ENCODE results near the gene PTCHD4. TPM values are rescaled to one million over a fixed set of nuclear protein-coding genes. Genes with fewer than 3 reads are reported as not detected.

Gene PTCHD4
- total and polyA plus RNA-seq, 2 of the 13 experiments (the other 11 are each of a cell fraction or from before 2014, with no cell fraction given), result 28.4 to 32.9 TPM

DNA sequence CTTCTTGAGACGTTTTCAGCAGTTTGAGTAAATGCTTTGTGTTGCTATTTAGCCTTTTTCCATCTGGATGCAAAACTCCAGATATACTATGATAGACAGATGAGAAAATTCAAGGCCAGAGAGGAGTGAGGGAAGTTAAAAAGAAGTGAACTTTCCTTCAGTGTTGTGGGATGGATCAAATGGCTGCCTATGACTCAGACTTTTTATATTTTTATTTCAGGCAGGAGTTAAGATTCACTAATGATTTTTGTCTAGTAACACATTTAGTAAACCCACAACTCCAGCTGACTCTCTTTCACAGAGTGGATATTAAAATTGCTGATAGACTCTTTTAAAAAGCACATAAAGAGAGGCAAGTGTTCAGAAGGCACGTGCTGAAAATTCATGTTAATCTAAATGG lies 23.2 kb upstream of the PTCHD4 start (continued):
- TF ChIP-seq PHB2 (IDR thresholded peaks at IDR 0.05; ENCODE audit: partially characterized antibody) (no peak), MEF2D (CRISPR knock-in tag; IDR thresholded peaks at IDR 0.05) (no peak), DNMT3B (CRISPR knock-in tag; conservative IDR thresholded peaks at IDR 0.05) (no peak)
- TF ChIP-seq, protein P1, sequence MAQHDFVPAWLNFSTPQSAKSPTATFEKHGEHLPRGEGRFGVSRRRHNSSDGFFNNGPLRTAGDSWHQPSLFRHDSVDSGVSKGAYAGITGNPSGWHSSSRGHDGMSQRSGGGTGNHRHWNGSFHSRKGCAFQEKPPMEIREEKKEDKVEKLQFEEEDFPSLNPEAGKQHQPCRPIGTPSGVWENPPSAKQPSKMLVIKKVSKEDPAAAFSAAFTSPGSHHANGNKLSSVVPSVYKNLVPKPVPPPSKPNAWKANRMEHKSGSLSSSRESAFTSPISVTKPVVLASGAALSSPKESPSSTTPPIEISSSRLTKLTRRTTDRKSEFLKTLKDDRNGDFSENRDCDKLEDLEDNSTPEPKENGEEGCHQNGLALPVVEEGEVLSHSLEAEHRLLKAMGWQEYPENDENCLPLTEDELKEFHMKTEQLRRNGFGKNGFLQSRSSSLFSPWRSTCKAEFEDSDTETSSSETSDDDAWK (CRISPR knock-in tag; IDR thresholded peaks at IDR 0.05), result no peak
- TF ChIP-seq, protein P2, sequence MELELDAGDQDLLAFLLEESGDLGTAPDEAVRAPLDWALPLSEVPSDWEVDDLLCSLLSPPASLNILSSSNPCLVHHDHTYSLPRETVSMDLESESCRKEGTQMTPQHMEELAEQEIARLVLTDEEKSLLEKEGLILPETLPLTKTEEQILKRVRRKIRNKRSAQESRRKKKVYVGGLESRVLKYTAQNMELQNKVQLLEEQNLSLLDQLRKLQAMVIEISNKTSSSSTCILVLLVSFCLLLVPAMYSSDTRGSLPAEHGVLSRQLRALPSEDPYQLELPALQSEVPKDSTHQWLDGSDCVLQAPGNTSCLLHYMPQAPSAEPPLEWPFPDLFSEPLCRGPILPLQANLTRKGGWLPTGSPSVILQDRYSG (CRISPR knock-in tag; IDR thresholded peaks at IDR 0.05), result no peak

DNA sequence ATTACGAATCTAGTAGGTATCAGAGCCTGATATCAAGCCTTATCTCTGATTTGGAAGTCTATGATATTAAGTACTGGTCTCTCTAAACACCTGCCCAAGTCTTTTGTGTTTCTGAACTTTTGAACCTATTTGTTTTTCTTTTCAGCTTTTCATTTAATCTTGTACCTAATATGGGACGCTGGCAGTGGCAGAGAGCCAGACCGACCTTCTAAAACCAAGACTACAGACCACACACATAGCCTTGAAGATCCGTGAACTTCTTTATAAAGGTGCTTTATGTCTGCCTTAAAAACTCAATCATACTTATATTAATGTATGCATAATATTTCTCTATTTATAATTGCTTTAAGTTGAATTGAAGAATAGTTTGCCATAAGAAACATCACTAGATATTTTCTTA lies 12.6 kb upstream of the PTCHD4 start:
- BruUV-seq (replicated peaks), result no TSS peak
- ChIA-PET CTCF (ENCODE audit: low intra/inter-chr PET ratio, low total read pairs) (no interaction called here), POLR2A (no interaction called here)
- DNase-seq (ENCODE audit: low spot score) (no peak), ATAC-seq (no peak), FAIRE-seq (no peak)
- intact Hi-C loops (cut with micrococcal nuclease; ENCODE audit: unreplicated experiment) (no loop called here), in situ Hi-C loops (cut with HindIII; ENCODE audit: extremely low pct_ligation_motif_present, low pct_unique_long_range_greater_than_20kb) (no loop called here)
- H4K20me1 ChIP-seq (ENCODE audit: insufficient read depth, low read length), result no peaks in the 10 kb centered on the region
- no peaks in the 10 kb centered on the region; a peak in 1 of 5 replicates for H3K27me3 ChIP-seq (ENCODE audit: control insufficient read depth in 1 of 2, insufficient read depth in 2 of 2, low read length in 2 of 2)
- H3K36me3 ChIP-seq (replicated peaks in 1 of 2; ENCODE audit: control insufficient read depth in 1 of 2, insufficient read depth in 2 of 2, low read length in 2 of 2), result no peaks in the 10 kb centered on the region
- WGBS (ENCODE audit: low lambda C conversion rate), result 6% methylated on average over 4 of the region's 4 CpGs
- no peaks in the 10 kb centered on the region for H3K79me2 ChIP-seq (ENCODE audit: insufficient read depth, low read length)
- H3K27ac ChIP-seq (ENCODE audit: extremely low read length, insufficient read depth, low read length), result no peak overlapping the region
- H3K4me2 ChIP-seq (ENCODE audit: low read depth, low read length), result peak overlapping the region; percentile 37; the same call in 1 of the 2 replicates
- no peak overlapping the region for H3K9ac ChIP-seq (ENCODE audit: insufficient read depth, low read depth, low read length)
- H3K4me3 ChIP-seq (replicated peaks in 1 of 3; ENCODE audit: insufficient read depth in 1 of 3, low read depth in 2 of 3, low read length in 3 of 3), result no peak overlapping the region
- no peaks in the 10 kb centered on the region for H3K9me3 ChIP-seq (ENCODE audit: low read length)
- H3K4me1 ChIP-seq (ENCODE audit: insufficient read depth, low read length), result no peaks in the 10 kb centered on the region
- TF ChIP-seq KAT7 (CRISPR knock-in tag; IDR thresholded peaks at IDR 0.05; ENCODE audit: borderline replicate concordance) (no peak), ZNF256 (CRISPR knock-in tag; conservative IDR thresholded peaks at IDR 0.05) (no peak), ZNF44 (CRISPR knock-in tag; IDR thresholded peaks at IDR 0.05) (no peak), ZNF335 (CRISPR knock-in tag; IDR thresholded peaks at IDR 0.05) (no peak), AHR (CRISPR knock-in tag; IDR thresholded peaks at IDR 0.05) (no peak), ZNF253 (CRISPR knock-in tag; IDR thresholded peaks at IDR 0.05; ENCODE audit: borderline replicate concordance) (no peak), PAX8 (CRISPR knock-in tag; IDR thresholded peaks at IDR 0.05; ENCODE audit: borderline replicate concordance) (no peak), RFX1 (IDR thresholded peaks at IDR 0.05) (no peak), ZNF121 (CRISPR knock-in tag; IDR thresholded peaks at IDR 0.05) (no peak), ZNF557 (CRISPR knock-in tag; IDR thresholded peaks at IDR 0.05) (no peak)
- TF ChIP-seq, protein P3, sequence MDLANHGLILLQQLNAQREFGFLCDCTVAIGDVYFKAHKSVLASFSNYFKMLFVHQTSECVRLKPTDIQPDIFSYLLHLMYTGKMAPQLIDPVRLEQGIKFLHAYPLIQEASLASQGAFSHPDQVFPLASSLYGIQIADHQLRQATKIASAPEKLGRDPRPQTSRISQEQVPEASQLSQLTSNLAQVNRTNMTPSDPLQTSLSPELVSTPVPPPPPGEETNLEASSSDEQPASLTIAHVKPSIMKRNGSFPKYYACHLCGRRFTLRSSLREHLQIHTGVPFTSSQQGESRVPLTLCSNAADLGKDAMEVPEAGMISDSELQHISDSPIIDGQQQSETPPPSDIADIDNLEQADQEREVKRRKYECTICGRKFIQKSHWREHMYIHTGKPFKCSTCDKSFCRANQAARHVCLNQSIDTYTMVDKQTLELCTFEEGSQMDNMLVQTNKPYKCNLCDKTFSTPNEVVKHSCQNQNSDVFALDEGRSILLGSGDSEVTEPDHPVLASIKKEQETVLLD (CRISPR knock-in tag; IDR thresholded peaks at IDR 0.05; ENCODE audit: low read depth), result no peak
- TF ChIP-seq, protein P4, sequence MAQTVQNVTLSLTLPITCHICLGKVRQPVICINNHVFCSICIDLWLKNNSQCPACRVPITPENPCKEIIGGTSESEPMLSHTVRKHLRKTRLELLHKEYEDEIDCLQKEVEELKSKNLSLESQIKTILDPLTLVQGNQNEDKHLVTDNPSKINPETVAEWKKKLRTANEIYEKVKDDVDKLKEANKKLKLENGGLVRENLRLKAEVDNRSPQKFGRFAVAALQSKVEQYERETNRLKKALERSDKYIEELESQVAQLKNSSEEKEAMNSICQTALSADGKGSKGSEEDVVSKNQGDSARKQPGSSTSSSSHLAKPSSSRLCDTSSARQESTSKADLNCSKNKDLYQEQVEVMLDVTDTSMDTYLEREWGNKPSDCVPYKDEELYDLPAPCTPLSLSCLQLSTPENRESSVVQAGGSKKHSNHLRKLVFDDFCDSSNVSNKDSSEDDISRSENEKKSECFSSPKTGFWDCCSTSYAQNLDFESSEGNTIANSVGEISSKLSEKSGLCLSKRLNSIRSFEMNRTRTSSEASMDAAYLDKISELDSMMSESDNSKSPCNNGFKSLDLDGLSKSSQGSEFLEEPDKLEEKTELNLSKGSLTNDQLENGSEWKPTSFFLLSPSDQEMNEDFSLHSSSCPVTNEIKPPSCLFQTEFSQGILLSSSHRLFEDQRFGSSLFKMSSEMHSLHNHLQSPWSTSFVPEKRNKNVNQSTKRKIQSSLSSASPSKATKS (CRISPR knock-in tag; IDR thresholded peaks at IDR 0.05), result no peak
- no peak overlapping the region for H2AFZ ChIP-seq (ENCODE audit: low read length)

Measured in HepG2 (cell line).